ENCODE measurements around the gene MACO1.
"Not testable (repeated sequence)": the region's sequence is repeated elsewhere in the genome, so short reads cannot be mapped to it uniquely, and the experiment has no call there.

The MACO1 gene

GRCh38 chr1:25492323-25492722, 61.6 kb downstream of the MACO1 start:
- no peak for DNase-seq

- DNase-seq = no peak
Measured at GRCh38 chr1:25494952-25495351, 64.3 kb downstream of the MACO1 start.

- DNase-seq = no peak
Measured at GRCh38 chr1:25500694-25501093, 70.0 kb downstream of the MACO1 start.

GRCh38 chr1:25501235-25502058, 70.8 kb downstream of the MACO1 start:
- no peak for DNase-seq

GRCh38 chr1:25502957-25503356, 72.3 kb downstream of the MACO1 start:
- no peak for DNase-seq

- no peak for DNase-seq
Measured at GRCh38 chr1:25503551-25504426, 73.1 kb downstream of the MACO1 start.

GRCh38 chr1:25504706-25505595, 74.3 kb downstream of the MACO1 start:
- no peak for DNase-seq

- DNase-seq = no peak
Measured at GRCh38 chr1:25505656-25506385, 75.1 kb downstream of the MACO1 start.

- not testable (repeated sequence) for DNase-seq
Measured at GRCh38 chr1:25506566-25507463, 76.1 kb downstream of the MACO1 start.

- no peak for DNase-seq
Measured at GRCh38 chr1:25513666-25514065, 83.0 kb downstream of the MACO1 start.

- DNase-seq = no peak
Measured at GRCh38 chr1:25515033-25515432, 84.3 kb downstream of the MACO1 start.

GRCh38 chr1:25516686-25517085, 86.0 kb downstream of the MACO1 start:
- DNase-seq = no peak

- no peak for DNase-seq
Measured at GRCh38 chr1:25517476-25518394, 87.0 kb downstream of the MACO1 start.

- DNase-seq = no peak
Measured at GRCh38 chr1:25519624-25520023, 88.9 kb downstream of the MACO1 start.

GRCh38 chr1:25520446-25521061, 89.9 kb downstream of the MACO1 start:
- peak; percentile 36 for DNase-seq

GRCh38 chr1:25522031-25522655, 91.4 kb downstream of the MACO1 start:
- no peak for DNase-seq

- DNase-seq = no peak
Measured at GRCh38 chr1:25523542-25523941, 92.8 kb downstream of the MACO1 start.

- DNase-seq = no peak
Measured at GRCh38 chr1:25524568-25525360, 94.1 kb downstream of the MACO1 start.
